DLD1 (cell line): ENCODE data around the gene COMMD2.

Experiments
- in situ Hi-C: cut with HindIII; loops from 2 replicates; pipeline ENCODE4 v1.10.0; 2017; ENCODE audit warnings: low sequenced_read_pairs

COMMD2 gene

GRCh38 chr3:149752051-149752787 is at the start of gene COMMD2:
Gene COMMD2 (minus strand): TSS chr3:149752489. CDS start chr3:149752444, 45 bp downstream.
- in situ Hi-C loops = no loop called here

GRCh38 chr3:149801639-149802038 is 49.4 kb upstream of the COMMD2 start:
- in situ Hi-C loops = no loop called here

GRCh38 chr3:149801195-149801594 is 48.9 kb upstream of the COMMD2 start:
- in situ Hi-C loops = no loop called here

- in situ Hi-C loops = no loop called here
These were observed 48.4 kb upstream of the COMMD2 start for GRCh38 chr3:149800693-149801092.

GRCh38 chr3:149796026-149796425 is 43.7 kb upstream of the COMMD2 start:
- in situ Hi-C loops = no loop called here

GRCh38 chr3:149792452-149793270 is 40.4 kb upstream of the COMMD2 start, which contains the start of gene ANKUB1:
Gene ANKUB1 (minus strand): TSS chr3:149792554. CDS start chr3:149792366, 188 bp downstream.
- in situ Hi-C loops = no loop called here

GRCh38 chr3:149790698-149791097 is 38.4 kb upstream of the COMMD2 start:
- in situ Hi-C loops = no loop called here

- in situ Hi-C loops = no loop called here
These were observed 38.0 kb upstream of the COMMD2 start for GRCh38 chr3:149790268-149790667.

- in situ Hi-C loops = no loop called here
These were observed 31.9 kb upstream of the COMMD2 start for GRCh38 chr3:149784064-149784704.

- in situ Hi-C loops = no loop called here
These were observed 31.3 kb upstream of the COMMD2 start for GRCh38 chr3:149783576-149783975.

GRCh38 chr3:149781741-149782140 is 29.5 kb upstream of the COMMD2 start:
- in situ Hi-C loops = no loop called here

- in situ Hi-C loops = no loop called here
These were observed 28.9 kb upstream of the COMMD2 start for GRCh38 chr3:149781211-149781610.

GRCh38 chr3:149777414-149778214 is 25.3 kb upstream of the COMMD2 start:
- in situ Hi-C loops = no loop called here

GRCh38 chr3:149776170-149776569 is 23.9 kb upstream of the COMMD2 start:
- in situ Hi-C loops = no loop called here

GRCh38 chr3:149772861-149773260 is 20.6 kb upstream of the COMMD2 start:
- in situ Hi-C loops = no loop called here

- in situ Hi-C loops = no loop called here
These were observed 19.5 kb upstream of the COMMD2 start for GRCh38 chr3:149771652-149772271.

GRCh38 chr3:149770246-149770645 is 18.0 kb upstream of the COMMD2 start:
- in situ Hi-C loops = no loop called here

- in situ Hi-C loops = no loop called here
These were observed 16.4 kb upstream of the COMMD2 start for GRCh38 chr3:149768704-149769103.

- in situ Hi-C loops = no loop called here
These were observed 15.4 kb upstream of the COMMD2 start for GRCh38 chr3:149767720-149768119.

- in situ Hi-C loops = no loop called here
These were observed 13.6 kb upstream of the COMMD2 start for GRCh38 chr3:149765762-149766334.
